Activated CD4-positive, alpha-beta T cell treated with anti-CD3 and anti-CD28 coated beads, Interleukin-2, amount 50 U/mL, for 4 hours (primary cell): ENCODE measurements around the gene HEPN1.

Experiments used
- DNase-seq, 2 experiments: peaks; one replicate each; pipeline ENCODE4 v3.0.0-alpha.2; 2020

The HEPN1 gene

GRCh38 chr11:124886476-124886875 lies 32.6 kb upstream of the HEPN1 start:
- no peak for DNase-seq

GRCh38 chr11:124886978-124887666 lies 31.9 kb upstream of the HEPN1 start:
- DNase-seq = no peak

GRCh38 chr11:124887667-124888013 lies 31.4 kb upstream of the HEPN1 start:
- DNase-seq = no peak

GRCh38 chr11:124889191-124890091 lies 29.6 kb upstream of the HEPN1 start:
- no peak for DNase-seq

GRCh38 chr11:124890151-124890550 lies 28.9 kb upstream of the HEPN1 start:
- no peak for DNase-seq

- no peak for DNase-seq
These were observed 28.2 kb upstream of the HEPN1 start for GRCh38 chr11:124890683-124891372.

- DNase-seq = no peak
These were observed 27.6 kb upstream of the HEPN1 start for GRCh38 chr11:124891373-124891861.

- DNase-seq = no peak
These were observed 26.9 kb upstream of the HEPN1 start for GRCh38 chr11:124892146-124892545.

- DNase-seq = no peak
These were observed 26.1 kb upstream of the HEPN1 start for GRCh38 chr11:124892750-124893454.

GRCh38 chr11:124893781-124894401 lies 25.2 kb upstream of the HEPN1 start:
- no peak for DNase-seq

- no peak for DNase-seq
These were observed 24.2 kb upstream of the HEPN1 start for GRCh38 chr11:124894606-124895430.

- no peak for DNase-seq
These were observed 23.5 kb upstream of the HEPN1 start for GRCh38 chr11:124895471-124895971.

GRCh38 chr11:124896071-124896750 lies 22.8 kb upstream of the HEPN1 start:
- DNase-seq = no peak

GRCh38 chr11:124896821-124897391 lies 22.1 kb upstream of the HEPN1 start:
- no peak for DNase-seq

- DNase-seq = no peak
These were observed 21.3 kb upstream of the HEPN1 start, which contains the start of gene ROBO4 for GRCh38 chr11:124897674-124898262. ROBO4 (minus strand) TSS chr11:124897865; CDS start chr11:124897795, 70 bp downstream.

GRCh38 chr11:124898263-124898680 lies 20.8 kb upstream of the HEPN1 start:
- DNase-seq = no peak

GRCh38 chr11:124898711-124899110 lies 20.3 kb upstream of the HEPN1 start:
- DNase-seq = no peak

GRCh38 chr11:124899383-124900145 lies 19.5 kb upstream of the HEPN1 start:
- no peak for DNase-seq

GRCh38 chr11:124900464-124900863 lies 18.6 kb upstream of the HEPN1 start:
- no peak for DNase-seq
